Vagina (tissue), 2 donors: Measurements from ENCODE around the gene PRXL2B. TPM values are rescaled to one million over a fixed set of nuclear protein-coding genes. Genes with fewer than 3 reads are reported as not detected.

Source experiments
- DNase-seq, 2 donors: peaks; one replicate each; pipeline ENCODE4 v3.0.0-alpha.2; 2017; ENCODE audit errors: extremely low spot score in 2 of 2
- H3K27ac ChIP-seq: fragments of 200-600 bp; sonication (generic); one replicate; pipeline ENCODE4 v1.5.1; 2019
- H3K27me3 ChIP-seq: fragments of 200-600 bp; sonication (generic); one replicate; pipeline ENCODE4 v1.5.1; 2019
- H3K36me3 ChIP-seq, 2 donors: fragments of 200-600 bp; sonication (generic); one replicate each; pipeline ENCODE4 v1.5.1; 2017 to 2019
- H3K4me1 ChIP-seq: fragments of 200-600 bp; sonication (generic); one replicate; pipeline ENCODE4 v1.5.1; 2019
- H3K4me3 ChIP-seq, 2 donors: fragments of 200-600 bp; sonication (generic); 1 replicate in 1 of 2; 2 replicates in 1 of 2; pipeline ENCODE4 v1.5.1; 2016 to 2019
- H3K9me3 ChIP-seq: fragments of 200-600 bp; sonication (generic); one replicate; pipeline ENCODE4 v1.5.1; 2019
- POLR2A ChIP-seq, 2 donors: fragments of 450-650 bp; IDR thresholded peaks; one replicate each; pipeline ENCODE4 v1.6.1; 2017; ENCODE audit warnings: antibody characterized with exemption in 2 of 2, mild to moderate bottlenecking in 2 of 2, moderate library complexity in 2 of 2
- POLR2AphosphoS5 ChIP-seq, 2 donors: sonication (generic); formaldehyde crosslinking; IDR thresholded peaks; one replicate each; pipeline ENCODE4 v1.9.0; 2017; ENCODE audit warnings: antibody characterized with exemption in 2 of 2, mild to moderate bottlenecking in 2 of 2, low read depth in 1 of 2; ENCODE audit not compliant: insufficient read depth in 1 of 2
- intact Hi-C: fragments of 100-400 bp; cut with DNase I; formaldehyde crosslinking; loops from one replicate; pipeline ENCODE4 v1.15.1; 2023
- total RNA-seq: library from RNA; depleted of rRNA; stranded (reverse); fragments of >200 nt; gene quantifications from one replicate; pipeline ENCODE4 v1.2.3, GENCODE V29; 2016
- TF ChIP-seq, protein P1 (sequence below), 3 experiments: fragments of 450-650 bp in 2 of 3; fragments of 200-600 bp in 1 of 3; sonication (generic) in 1 of 3; IDR thresholded peaks; one replicate each; pipeline ENCODE4 v1.5.1; 2017 to 2019; ENCODE audit warnings: antibody characterized with exemption in 3 of 3, mild to moderate bottlenecking in 2 of 3, moderate library complexity in 2 of 3

The PRXL2B gene
- total RNA-seq, 1 donor from 2014 or later, result 16.2 TPM

DNA sequence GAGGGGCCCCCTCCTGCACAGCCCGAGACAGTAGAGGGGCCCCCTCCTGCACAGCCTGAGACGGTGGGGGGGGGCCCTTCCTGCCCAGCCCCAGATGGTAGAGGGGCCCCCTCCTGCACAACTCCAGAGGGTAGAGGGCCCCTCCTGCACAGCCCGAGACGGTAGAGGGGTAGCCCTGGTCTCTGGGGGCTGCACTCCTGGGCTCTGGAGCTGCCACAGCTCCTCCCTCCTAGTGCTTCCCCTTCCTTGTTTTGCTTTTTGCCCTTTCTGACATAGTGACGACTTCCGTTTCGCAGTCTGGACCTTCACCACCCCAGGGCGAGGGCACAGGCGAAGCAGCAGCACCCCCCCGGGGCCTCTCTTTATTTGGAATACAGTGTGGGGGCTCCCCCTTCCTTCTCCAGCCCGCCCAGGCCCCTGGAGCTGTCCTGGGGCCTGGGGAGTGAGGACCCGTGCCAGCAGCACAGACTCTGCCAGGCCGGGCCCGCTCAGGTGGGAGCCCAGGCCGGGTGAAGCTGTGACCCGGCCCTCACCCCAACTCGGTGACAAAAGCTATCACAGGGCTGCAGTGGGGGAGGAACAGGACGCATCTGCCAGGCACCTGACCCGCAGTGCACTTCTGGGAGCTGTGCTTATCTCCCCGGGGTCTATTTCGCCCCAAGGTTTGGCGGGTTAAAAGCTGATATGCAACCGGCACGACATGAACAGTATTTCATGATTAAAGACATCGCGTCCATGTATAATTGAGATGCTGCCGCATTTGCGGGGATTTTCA, 1.1 kb upstream of the PRXL2B start:
- Histone ChIP-seq H3K4me1 (peaks cover 37% of the 10 kb centered on the region), H3K27ac (peak overlapping the region; percentile 94), H3K27me3 (no peaks in the 10 kb centered on the region), H3K4me3 (peak overlapping the region; percentile 67 to 78), H3K9me3 (no peaks in the 10 kb centered on the region), H3K36me3 (no peaks in the 10 kb centered on the region)
- intact Hi-C loops, result loop anchor here (5.0 kb wide), 1 partner anchor 38 kb away; no protein-coding TSS in a partner anchor
- no peak for DNase-seq
- TF ChIP-seq POLR2A (IDR thresholded peaks at IDR 0.05) (peak in 1 of 2 donors; percentile 66), POLR2AphosphoS5 (IDR thresholded peaks at IDR 0.05; ENCODE audit: insufficient read depth in 1 of 2, low read depth in 1 of 2) (peak; percentile 69 to 90)
- TF ChIP-seq, protein P1, sequence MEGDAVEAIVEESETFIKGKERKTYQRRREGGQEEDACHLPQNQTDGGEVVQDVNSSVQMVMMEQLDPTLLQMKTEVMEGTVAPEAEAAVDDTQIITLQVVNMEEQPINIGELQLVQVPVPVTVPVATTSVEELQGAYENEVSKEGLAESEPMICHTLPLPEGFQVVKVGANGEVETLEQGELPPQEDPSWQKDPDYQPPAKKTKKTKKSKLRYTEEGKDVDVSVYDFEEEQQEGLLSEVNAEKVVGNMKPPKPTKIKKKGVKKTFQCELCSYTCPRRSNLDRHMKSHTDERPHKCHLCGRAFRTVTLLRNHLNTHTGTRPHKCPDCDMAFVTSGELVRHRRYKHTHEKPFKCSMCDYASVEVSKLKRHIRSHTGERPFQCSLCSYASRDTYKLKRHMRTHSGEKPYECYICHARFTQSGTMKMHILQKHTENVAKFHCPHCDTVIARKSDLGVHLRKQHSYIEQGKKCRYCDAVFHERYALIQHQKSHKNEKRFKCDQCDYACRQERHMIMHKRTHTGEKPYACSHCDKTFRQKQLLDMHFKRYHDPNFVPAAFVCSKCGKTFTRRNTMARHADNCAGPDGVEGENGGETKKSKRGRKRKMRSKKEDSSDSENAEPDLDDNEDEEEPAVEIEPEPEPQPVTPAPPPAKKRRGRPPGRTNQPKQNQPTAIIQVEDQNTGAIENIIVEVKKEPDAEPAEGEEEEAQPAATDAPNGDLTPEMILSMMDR (IDR thresholded peaks at IDR 0.05), result no peak

DNA sequence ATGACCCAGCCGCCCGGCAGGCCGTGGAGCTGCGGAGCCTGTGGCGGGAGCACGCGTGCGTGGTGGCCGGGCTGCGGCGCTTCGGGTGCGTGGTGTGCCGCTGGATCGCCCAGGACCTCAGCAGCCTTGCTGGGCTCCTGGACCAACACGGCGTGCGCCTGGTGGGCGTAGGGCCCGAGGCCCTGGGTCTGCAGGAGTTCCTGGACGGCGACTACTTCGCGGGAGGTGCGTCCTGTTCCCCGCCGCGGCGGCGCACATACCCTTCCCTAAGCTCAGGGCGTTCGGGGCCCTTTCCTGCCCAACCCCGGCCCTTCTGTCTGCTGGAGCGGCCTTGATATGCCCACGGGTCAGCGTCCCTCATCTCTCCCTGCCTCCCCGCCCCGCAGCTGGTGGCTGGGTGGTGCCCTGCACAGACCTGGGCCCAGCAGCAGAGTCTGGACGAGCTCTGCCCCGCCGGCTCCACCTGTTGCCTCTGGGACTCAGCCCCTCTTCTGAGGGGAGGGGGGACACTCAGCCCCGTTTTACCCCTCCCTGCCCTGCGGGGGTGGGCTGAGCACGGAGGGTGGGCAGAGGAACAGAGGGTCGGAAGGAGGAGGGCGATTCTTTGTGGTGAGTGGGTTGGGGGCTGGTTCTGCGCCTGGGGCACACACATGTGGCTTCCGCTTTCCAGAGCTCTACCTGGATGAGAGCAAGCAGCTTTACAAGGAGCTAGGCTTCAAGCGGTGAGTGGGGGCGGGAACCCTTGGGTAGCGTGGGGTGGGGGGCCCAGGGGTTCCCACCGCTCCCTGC, 688 bp downstream of the PRXL2B start:
- intact Hi-C loops, result loop anchor here (5.0 kb wide), 1 partner anchor 40 kb away; no protein-coding TSS in a partner anchor
- peak overlapping the region; percentile 48 to 67 for H3K4me3 ChIP-seq
- DNase-seq, result no peak
- H3K9me3 ChIP-seq, result no peaks in the 10 kb centered on the region
- peaks cover 37% of the 10 kb centered on the region for H3K4me1 ChIP-seq
- H3K36me3 ChIP-seq, result no peaks in the 10 kb centered on the region
- no peak for TF ChIP-seq POLR2A (IDR thresholded peaks at IDR 0.05)
- TF ChIP-seq POLR2AphosphoS5 (IDR thresholded peaks at IDR 0.05; ENCODE audit: insufficient read depth in 1 of 2, low read depth in 1 of 2), result no peak
- TF ChIP-seq, protein P1 (IDR thresholded peaks at IDR 0.05), result no peak
- H3K27me3 ChIP-seq, result no peaks in the 10 kb centered on the region
- peak overlapping the region; percentile 94 for H3K27ac ChIP-seq

DNA sequence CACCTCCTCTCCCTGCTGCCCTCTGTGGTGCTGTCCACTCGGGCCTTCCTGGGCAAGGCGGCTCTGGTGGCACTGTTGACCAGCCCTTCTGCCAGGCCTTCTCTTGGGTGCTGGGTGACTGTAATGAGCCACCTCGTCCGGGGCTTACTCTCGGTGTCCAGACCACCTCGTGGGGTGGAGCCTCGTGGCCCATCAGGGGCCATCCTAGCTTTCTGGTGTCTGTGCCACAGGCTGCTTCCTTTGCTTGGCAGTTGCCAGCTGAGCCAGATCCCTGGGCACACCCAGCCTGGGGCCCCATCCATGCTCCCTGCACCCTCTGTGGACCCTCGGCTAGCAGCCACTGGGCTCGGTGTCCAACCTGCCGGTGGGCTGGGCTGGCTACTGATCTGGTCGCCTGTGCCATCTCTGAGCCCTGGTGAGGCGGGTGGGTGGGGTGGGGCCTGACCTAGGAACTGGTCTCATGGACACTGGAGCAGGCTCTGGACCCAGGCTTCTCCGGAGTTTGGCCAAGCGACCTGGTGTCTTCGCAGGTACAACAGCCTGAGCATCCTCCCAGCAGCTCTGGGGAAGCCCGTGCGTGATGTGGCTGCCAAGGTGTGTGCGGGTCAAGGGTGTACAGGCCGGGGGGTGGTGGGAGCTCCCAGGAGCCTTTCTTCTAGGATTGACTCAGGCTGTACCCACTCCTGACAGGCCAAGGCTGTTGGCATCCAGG, 1.4 kb downstream of the PRXL2B start:
- H3K27me3 ChIP-seq, result no peaks in the 10 kb centered on the region
- H3K27ac ChIP-seq, result no peak overlapping the region
- intact Hi-C loops, result loop anchor here (5.0 kb wide), 1 partner anchor 41 kb away; no protein-coding TSS in a partner anchor
- peak overlapping the region; percentile 48 to 67 for H3K4me3 ChIP-seq
- no peaks in the 10 kb centered on the region for H3K36me3 ChIP-seq
- peaks cover 40% of the 10 kb centered on the region for H3K4me1 ChIP-seq
- TF ChIP-seq, protein P1 (IDR thresholded peaks at IDR 0.05), result no peak
- TF ChIP-seq POLR2AphosphoS5 (IDR thresholded peaks at IDR 0.05; ENCODE audit: insufficient read depth in 1 of 2, low read depth in 1 of 2), result no peak
- no peak for TF ChIP-seq POLR2A (IDR thresholded peaks at IDR 0.05)
- no peak for DNase-seq
- H3K9me3 ChIP-seq, result no peaks in the 10 kb centered on the region

DNA sequence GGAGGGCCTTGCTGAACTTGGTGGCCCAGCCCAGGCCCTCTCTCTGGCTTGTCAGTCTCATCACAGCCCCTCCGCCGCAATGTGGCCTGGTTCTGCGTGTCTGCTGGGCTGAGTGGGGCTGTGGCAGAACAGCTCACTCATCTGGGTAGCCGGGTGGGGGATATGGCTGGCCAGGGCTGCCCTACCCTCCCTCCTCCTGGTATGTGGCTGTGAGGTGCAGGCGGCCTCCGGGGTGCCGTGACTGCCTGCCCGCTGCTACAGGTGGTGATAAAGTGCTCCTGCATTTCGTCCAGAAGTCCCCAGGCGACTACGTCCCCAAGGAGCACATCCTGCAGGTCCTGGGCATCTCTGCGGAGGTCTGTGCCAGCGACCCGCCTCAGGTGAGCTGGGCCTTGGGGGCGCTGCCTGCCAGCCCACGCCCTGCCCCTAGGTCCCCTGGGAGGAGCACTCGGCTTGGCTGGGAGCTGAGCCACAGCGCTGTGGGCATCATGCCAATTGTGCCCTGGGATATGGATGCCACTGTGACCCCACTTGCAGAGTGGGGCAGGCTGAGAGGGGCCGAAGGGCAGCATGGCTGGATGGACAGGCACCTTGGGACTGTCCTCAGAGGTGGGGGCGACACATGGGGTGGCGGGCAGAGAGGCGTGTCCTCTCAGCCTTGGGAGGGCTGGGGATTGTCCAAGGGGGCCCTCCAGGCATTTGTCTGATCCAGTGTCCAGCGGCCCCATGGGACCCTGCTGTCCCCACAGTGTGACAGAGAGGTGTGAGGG, 2.3 kb downstream of the PRXL2B start:
- H3K36me3 ChIP-seq, result no peaks in the 10 kb centered on the region
- no peak overlapping the region for H3K27ac ChIP-seq
- TF ChIP-seq POLR2A (IDR thresholded peaks at IDR 0.05) (no peak), POLR2AphosphoS5 (IDR thresholded peaks at IDR 0.05; ENCODE audit: insufficient read depth in 1 of 2, low read depth in 1 of 2) (no peak)
- TF ChIP-seq, protein P1 (IDR thresholded peaks at IDR 0.05), result no peak
- H3K4me1 ChIP-seq, result peaks cover 47% of the 10 kb centered on the region
- intact Hi-C loops, result loop anchor here (5.0 kb wide), 1 partner anchor 42 kb away; no protein-coding TSS in a partner anchor
- H3K4me3 ChIP-seq, result no peak overlapping the region
- no peaks in the 10 kb centered on the region for H3K27me3 ChIP-seq
- H3K9me3 ChIP-seq, result no peaks in the 10 kb centered on the region
- no peak for DNase-seq
